ENCODE measurements around the gene ZNF892.

Gene ZNF892

GRCh38 chr2:95207111-95207961 is at the start of gene ZNF892:
ZNF892 (plus strand) TSS chr2:95207521; CDS start chr2:95207816, 295 bp downstream.
- FAIRE-seq (no peak), DNase-seq (ENCODE audit: insufficient read length, low spot score) (peak; percentile 57)
- 0 out of 2 replicates have a peak, but pooled peaks have one; percentile 8 for TF ChIP-seq POLR2A (IDR thresholded peaks at IDR 0.05; ENCODE audit: low read depth, low read length)

GRCh38 chr2:95158441-95158840 is 48.9 kb upstream of the ZNF892 start:
- FAIRE-seq: no peak
- no peak for DNase-seq (ENCODE audit: insufficient read length, low spot score)

DNA sequence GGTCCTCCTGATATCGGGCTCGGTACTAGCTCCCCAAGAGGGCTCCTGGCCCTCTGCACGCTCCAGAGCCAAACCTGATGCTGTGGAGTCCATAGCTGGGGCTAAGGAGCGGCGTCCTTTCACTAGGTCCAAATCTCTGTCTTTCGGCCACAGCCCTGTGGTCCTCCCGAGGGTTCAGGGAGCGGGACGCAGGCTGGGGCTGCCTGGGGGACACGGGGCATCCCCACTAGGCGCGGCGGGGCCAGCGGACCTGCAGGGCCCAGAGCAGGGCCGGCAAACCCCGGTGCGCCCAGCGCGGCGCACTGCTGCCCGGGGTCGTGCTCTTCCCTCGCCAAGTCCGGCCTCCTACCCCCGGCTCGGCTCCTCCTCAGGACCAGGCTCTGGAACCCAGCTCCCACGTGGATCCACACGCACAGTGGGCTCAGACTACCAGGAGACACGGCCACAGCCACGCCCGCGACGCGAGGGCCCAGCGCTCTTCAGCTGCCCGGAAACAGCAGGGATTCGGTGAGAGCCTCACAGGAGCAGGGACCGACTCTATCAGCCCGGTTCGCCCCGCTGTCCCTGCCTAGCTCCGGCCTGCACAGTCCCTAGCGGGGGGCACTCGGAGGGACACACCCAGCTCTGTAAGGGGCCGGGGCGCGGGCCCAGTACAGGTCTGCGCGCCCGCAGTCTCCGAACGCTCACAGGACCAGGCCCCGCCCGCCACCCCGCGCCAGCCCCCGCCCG is 48.3 kb upstream of the ZNF892 start:
- FAIRE-seq: no peak
- TF ChIP-seq POLR2A (IDR thresholded peaks at IDR 0.05; ENCODE audit: low read depth, low read length): no peak
- peak; percentile 20 for DNase-seq (ENCODE audit: insufficient read length, low spot score)

More at GRCh38 chr2:95158441-95158840, 48.9 kb upstream of the ZNF892 start:
- TF ChIP-seq POLR2A (IDR thresholded peaks at IDR 0.05; ENCODE audit: low read depth, low read length): no peak

- FAIRE-seq: no peak
- peak; percentile 75 for DNase-seq (ENCODE audit: insufficient read length, low spot score)
- TF ChIP-seq POLR2A (IDR thresholded peaks at IDR 0.05; ENCODE audit: low read depth, low read length): peak; percentile 27; the same call in 1 of the 2 replicates
These were observed 47.5 kb upstream of the ZNF892 start, which contains the start of gene ZNF514 for GRCh38 chr2:95159690-95160449. ZNF514 (minus strand) TSS chr2:95159848; CDS start chr2:95153253, 6,595 bp downstream.

DNA sequence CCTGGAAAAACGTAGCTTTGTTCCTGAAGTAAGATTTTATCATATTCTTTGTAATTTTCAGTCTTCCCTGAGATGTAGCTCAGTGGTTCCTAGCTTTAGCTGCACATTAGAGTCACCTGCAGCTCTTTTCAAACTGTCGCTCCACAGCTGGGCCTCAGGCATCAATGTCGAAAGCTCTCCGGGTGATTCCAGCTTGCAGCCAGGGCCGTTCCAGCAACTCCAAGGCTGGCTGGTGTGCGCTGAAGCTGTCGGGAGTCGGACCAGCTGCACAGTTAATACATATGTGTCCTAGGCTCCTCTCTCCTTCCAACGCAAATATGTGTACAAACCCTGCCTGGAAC is 42.3 kb upstream of the ZNF892 start:
- FAIRE-seq (no peak), DNase-seq (ENCODE audit: insufficient read length, low spot score) (no peak)
- no peak for TF ChIP-seq POLR2A (IDR thresholded peaks at IDR 0.05; ENCODE audit: low read depth, low read length)

DNA sequence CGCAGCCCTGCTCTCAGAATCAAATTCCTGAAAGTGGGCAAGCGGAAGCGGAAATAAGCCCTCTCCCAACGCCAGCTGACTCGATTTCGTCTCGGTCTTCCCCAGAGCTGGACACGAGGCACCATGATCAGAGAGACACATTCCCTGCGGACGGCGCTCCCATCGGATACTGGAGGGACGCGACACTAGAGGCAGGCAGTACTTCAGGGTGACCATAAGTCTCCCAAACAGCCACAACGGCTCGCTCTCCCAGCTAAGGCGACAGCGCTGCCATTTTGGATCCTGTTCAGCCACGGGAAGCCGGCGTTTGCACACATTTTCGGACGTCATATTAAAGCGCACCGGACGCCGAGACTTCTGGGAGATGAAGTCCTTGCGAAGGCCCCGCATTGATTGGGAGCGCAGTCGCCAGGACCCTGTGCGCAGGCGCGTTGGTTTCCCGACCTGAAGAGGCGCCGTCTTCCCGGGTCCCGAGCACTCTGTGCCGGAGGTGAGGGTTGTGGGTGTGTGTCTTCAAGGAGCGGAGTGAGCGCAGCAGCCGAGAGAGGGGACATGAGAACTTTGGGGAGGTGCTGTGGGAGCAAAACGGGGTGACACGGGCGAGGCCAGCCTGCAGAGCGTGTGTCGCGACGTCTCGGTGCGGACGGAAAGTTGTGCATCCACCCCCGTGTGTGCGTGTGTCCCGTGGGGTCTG is 41.8 kb upstream of the ZNF892 start, which contains the start of gene ZNF2:
Gene ZNF2, plus strand, starts transcription at position 439 of the 694 bp plus-strand sequence. CDS start 10,418 bp downstream, outside the sequence.
- peak; percentile 53 for FAIRE-seq
- DNase-seq (ENCODE audit: insufficient read length, low spot score): peak; percentile 97
- TF ChIP-seq POLR2A (IDR thresholded peaks at IDR 0.05; ENCODE audit: low read depth, low read length): peak; percentile 78

DNA sequence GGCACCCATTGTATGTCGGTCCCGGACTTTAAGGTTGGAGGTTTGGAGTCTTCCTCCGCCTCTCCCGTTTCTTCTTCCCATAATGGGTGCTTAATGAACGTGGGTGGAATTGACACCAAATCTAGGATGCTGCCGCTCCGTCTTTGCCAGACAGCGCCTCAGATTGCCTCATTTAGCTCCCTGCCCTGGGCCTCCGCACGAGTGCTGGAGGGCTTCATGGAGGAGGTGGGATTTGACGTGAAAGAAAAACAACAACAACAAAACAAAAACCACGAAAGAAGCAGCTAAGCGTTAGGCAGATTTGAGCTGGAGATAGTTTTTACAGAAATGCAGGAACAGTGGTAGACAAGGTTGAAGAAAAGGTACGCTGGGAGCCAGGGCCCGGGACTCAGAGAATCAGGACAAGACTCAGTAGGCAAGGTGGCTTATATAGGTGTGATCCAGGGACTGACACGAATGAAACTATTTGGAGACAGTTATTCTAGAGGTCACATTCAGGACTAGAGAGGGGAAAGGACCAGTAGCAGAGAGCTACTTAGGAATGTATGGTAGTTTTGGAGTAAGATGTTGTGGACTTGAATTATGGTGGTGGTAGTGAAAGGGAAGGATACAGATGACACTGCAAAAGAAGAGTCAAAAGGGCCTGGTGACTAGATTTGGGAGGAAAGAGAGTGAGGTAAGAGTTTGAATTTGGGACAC is 41.1 kb upstream of the ZNF892 start:
- FAIRE-seq (no peak), DNase-seq (ENCODE audit: insufficient read length, low spot score) (no peak)
- no peak for TF ChIP-seq POLR2A (IDR thresholded peaks at IDR 0.05; ENCODE audit: low read depth, low read length)

DNA sequence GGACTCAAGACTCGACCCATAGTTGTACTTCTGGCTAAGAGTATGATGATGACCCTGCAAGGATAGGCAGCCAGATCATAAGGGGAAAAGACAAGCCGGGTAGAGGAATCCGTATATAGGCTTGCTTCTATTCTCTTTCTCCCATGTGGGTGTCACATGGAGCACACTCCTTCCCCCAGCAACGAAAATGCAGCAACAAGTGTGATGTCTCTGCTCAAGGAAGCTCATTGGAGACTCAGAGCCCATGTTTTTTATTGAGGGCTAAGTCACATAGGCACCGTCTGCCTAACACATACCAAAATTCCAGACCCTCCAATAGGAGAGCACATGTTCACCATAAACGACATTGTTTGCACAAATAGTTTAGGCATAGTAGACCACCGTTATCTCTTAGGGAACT is 35.4 kb upstream of the ZNF892 start:
- no peak for FAIRE-seq
- TF ChIP-seq POLR2A (IDR thresholded peaks at IDR 0.05; ENCODE audit: low read depth, low read length): no peak
- DNase-seq (ENCODE audit: insufficient read length, low spot score): no peak

DNA sequence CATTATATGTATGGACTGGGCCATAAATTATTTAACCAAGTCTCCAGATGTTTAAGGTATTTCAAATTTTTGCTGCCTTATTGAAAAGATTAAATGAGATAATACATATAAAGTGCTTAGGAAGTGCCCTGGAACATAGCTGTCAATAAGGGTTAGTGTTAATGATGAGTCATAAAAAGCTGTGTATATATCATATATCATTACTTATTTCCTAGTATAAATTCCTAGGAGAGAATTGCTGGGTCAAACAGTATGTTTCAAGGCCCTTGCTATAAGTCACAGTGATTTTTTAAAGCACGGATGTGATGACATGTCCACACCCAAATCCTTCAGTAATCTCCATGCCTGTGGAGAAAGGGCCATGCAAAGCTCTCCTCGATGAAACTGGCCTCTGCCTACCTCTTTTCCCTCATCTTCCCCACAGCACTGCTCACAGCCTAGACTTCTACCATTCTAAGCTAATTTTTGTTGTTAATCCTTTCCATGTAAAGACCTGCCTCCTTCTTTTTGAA is 33.2 kb upstream of the ZNF892 start:
- DNase-seq (ENCODE audit: insufficient read length, low spot score): no peak
- no peak for FAIRE-seq
- TF ChIP-seq POLR2A (IDR thresholded peaks at IDR 0.05; ENCODE audit: low read depth, low read length): no peak

DNA sequence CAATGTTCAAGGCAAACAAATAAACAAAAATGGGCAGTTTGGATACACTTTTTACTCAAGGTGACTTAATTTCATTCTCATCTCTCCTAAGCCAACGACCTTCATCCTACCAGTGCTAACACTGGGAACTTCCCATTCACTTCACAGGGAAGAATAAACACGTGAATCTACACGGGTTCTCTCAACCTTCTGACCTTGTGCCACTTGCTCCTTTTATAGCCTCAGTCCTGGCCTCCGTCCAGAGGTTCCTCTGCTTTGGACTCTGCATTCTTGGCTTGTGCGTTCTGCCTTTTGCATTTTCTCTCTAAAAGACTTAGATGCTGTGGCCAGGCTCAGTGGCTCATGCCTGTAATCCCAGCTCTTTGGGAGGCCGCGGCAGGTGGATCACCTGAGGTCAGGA is 27.9 kb upstream of the ZNF892 start:
- DNase-seq (ENCODE audit: insufficient read length, low spot score): no peak
- no peak for FAIRE-seq
- no peak for TF ChIP-seq POLR2A (IDR thresholded peaks at IDR 0.05; ENCODE audit: low read depth, low read length)

DNA sequence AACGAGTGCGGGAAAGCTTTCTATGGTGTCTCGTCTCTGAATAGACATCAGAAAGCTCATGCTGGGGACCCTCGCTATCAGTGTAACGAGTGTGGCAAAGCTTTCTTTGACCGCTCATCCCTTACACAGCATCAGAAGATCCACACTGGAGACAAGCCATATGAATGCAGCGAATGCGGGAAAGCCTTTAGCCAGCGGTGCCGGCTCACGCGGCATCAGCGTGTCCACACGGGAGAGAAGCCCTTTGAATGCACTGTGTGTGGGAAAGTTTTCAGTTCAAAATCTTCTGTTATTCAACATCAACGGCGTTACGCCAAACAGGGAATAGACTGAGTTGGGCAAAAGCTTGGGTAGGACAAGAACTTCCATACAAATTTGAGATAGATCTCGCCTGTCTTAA is 25.5 kb upstream of the ZNF892 start:
- no peak for FAIRE-seq
- DNase-seq (ENCODE audit: insufficient read length, low spot score): no peak
- no peak for TF ChIP-seq POLR2A (IDR thresholded peaks at IDR 0.05; ENCODE audit: low read depth, low read length)

GRCh38 chr2:95185197-95185596 is 22.1 kb upstream of the ZNF892 start:
- TF ChIP-seq POLR2A (IDR thresholded peaks at IDR 0.05; ENCODE audit: low read depth, low read length): no peak
- FAIRE-seq (no peak), DNase-seq (ENCODE audit: insufficient read length, low spot score) (no peak)
